Cardiac fibroblast (primary cell): ENCODE data around the gene INSRR.

ENCODE experiments used
- DNase-seq, 2 donors: peaks; one replicate each; pipeline versions ENCODE4 v3.0.0 to v3.0.0-alpha.2; 2010; ENCODE audit warnings: low read depth in 2 of 2
- H3K4me3 ChIP-seq, 2 donors: replicated peaks in 1 of 2; 1 replicate in 1 of 2; 2 replicates in 1 of 2; pipeline ENCODE4 v1.5.1; 2011; ENCODE audit warnings: low read depth in 2 of 2, low read length in 2 of 2, mild to moderate bottlenecking in 2 of 2, moderate library complexity in 1 of 2
- CTCF ChIP-seq: IDR thresholded peaks from one replicate; pipeline ENCODE4 v1.5.1; 2011; ENCODE audit warnings: low read depth, mild to moderate bottlenecking, low read length, inconsistent platforms

The INSRR gene

GRCh38 chr1:156865865-156866248 lies 6.9 kb upstream of the INSRR start:
- no peak for TF ChIP-seq CTCF
- no peak for DNase-seq
- H3K4me3 ChIP-seq, result no peak overlapping the region

GRCh38 chr1:156865258-156865657 lies 6.3 kb upstream of the INSRR start:
- no peak for DNase-seq
- no peak for TF ChIP-seq CTCF
- no peak overlapping the region for H3K4me3 ChIP-seq

- TF ChIP-seq CTCF, result no peak
- no peak overlapping the region for H3K4me3 ChIP-seq
These were observed 5.9 kb upstream of the INSRR start for GRCh38 chr1:156864796-156865195.

GRCh38 chr1:156863631-156864030 lies 4.7 kb upstream of the INSRR start:
- no peak overlapping the region for H3K4me3 ChIP-seq
- no peak for TF ChIP-seq CTCF
- DNase-seq, result no peak

More at GRCh38 chr1:156864796-156865195, 5.9 kb upstream of the INSRR start:
- DNase-seq, result no peak

GRCh38 chr1:156862997-156863599 lies 4.2 kb upstream of the INSRR start:
- TF ChIP-seq CTCF, result no peak
- H3K4me3 ChIP-seq, result no peak overlapping the region
- no peak for DNase-seq

- no peak overlapping the region for H3K4me3 ChIP-seq
- TF ChIP-seq CTCF, result no peak
- no peak for DNase-seq
These were observed 3.7 kb upstream of the INSRR start for GRCh38 chr1:156862584-156862983.
